ENCODE results near the gene KRTAP5-4. TPM values are rescaled to one million over a fixed set of nuclear protein-coding genes. Genes with fewer than 3 reads are reported as not detected.
"Not testable (repeated sequence)": the region's sequence is repeated elsewhere in the genome, so short reads cannot be mapped to it uniquely, and the experiment has no call there.

KRTAP5-4 gene
- polyA plus RNA-seq, 4 donors = not detected

- WGBS, 3 donors = 58 to 85% (median 77%) methylated on average over 4 to 6 of the region's 8 CpGs
These were observed 43.4 kb upstream of the KRTAP5-4 start for GRCh38 chr11:1665313-1665712.

GRCh38 chr11:1662699-1663283 lies 40.9 kb upstream of the KRTAP5-4 start:
- 65 to 73% (median 70%) methylated on average over 16 to 18 of the region's 18 CpGs for WGBS, 3 donors
- H3K4me1 ChIP-seq (ENCODE audit: control insufficient read depth in 3 of 3, insufficient read depth in 2 of 3, low read depth in 1 of 3, low read length in 2 of 3) = peaks cover 0 to 18% (median 0%) of the 10 kb centered on the region in 3 donors
- not testable (repeated sequence) for H3K27me3 ChIP-seq (ENCODE audit: control insufficient read depth in 3 of 3, insufficient read depth in 3 of 3, low read length in 3 of 3); H3K27ac ChIP-seq (ENCODE audit: low read depth in 1 of 3, low read length in 2 of 3); DNase-seq; H3K4me3 ChIP-seq (ENCODE audit: low read depth in 1 of 3, low read length in 3 of 3); H3K36me3 ChIP-seq (ENCODE audit: control insufficient read depth in 3 of 3, insufficient read depth in 2 of 3, low read depth in 1 of 3, low read length in 3 of 3); H3K9me3 ChIP-seq (ENCODE audit: control insufficient read depth in 2 of 2, insufficient read depth in 1 of 2, low read depth in 1 of 2, low read length in 1 of 2); FAIRE-seq

More at GRCh38 chr11:1665313-1665712, 43.4 kb upstream of the KRTAP5-4 start:
- H3K9me3 ChIP-seq (ENCODE audit: control insufficient read depth in 2 of 2, insufficient read depth in 1 of 2, low read depth in 1 of 2, low read length in 1 of 2) = no peaks in the 10 kb centered on the region
- FAIRE-seq = no peak
- H3K36me3 ChIP-seq (ENCODE audit: control insufficient read depth in 3 of 3, insufficient read depth in 2 of 3, low read depth in 1 of 3, low read length in 3 of 3) = no peaks in the 10 kb centered on the region
- peaks cover 0 to 13% (median 3%) of the 10 kb centered on the region in 3 donors for H3K27me3 ChIP-seq (ENCODE audit: control insufficient read depth in 3 of 3, insufficient read depth in 3 of 3, low read length in 3 of 3)
- H3K4me1 ChIP-seq (ENCODE audit: control insufficient read depth in 3 of 3, insufficient read depth in 2 of 3, low read depth in 1 of 3, low read length in 2 of 3) = peaks cover 0 to 11% (median 0%) of the 10 kb centered on the region in 3 donors
- no peak for DNase-seq
- H3K27ac ChIP-seq (ENCODE audit: low read depth in 1 of 3, low read length in 2 of 3) = no peak overlapping the region
- no peak overlapping the region for H3K4me3 ChIP-seq (ENCODE audit: low read depth in 1 of 3, low read length in 3 of 3)

- not testable (repeated sequence) for H3K9me3 ChIP-seq (ENCODE audit: control insufficient read depth in 2 of 2, insufficient read depth in 1 of 2, low read depth in 1 of 2, low read length in 1 of 2)
These were observed 39.7 kb upstream of the KRTAP5-4 start for GRCh38 chr11:1661454-1662269.

GRCh38 chr11:1660111-1660867 lies 38.4 kb upstream of the KRTAP5-4 start:
- 55 to 72% (median 63%) methylated on average over 22 to 24 of the region's 24 CpGs for WGBS, 3 donors
- peak in 1 of 2 donors; percentile 73 for DNase-seq
- peaks cover 0 to 17% (median 0%) of the 10 kb centered on the region in 3 donors for H3K4me1 ChIP-seq (ENCODE audit: control insufficient read depth in 3 of 3, insufficient read depth in 2 of 3, low read depth in 1 of 3, low read length in 2 of 3)

More at GRCh38 chr11:1661454-1662269, 39.7 kb upstream of the KRTAP5-4 start:
- not testable (repeated sequence) for FAIRE-seq; H3K4me3 ChIP-seq (ENCODE audit: low read depth in 1 of 3, low read length in 3 of 3); H3K36me3 ChIP-seq (ENCODE audit: control insufficient read depth in 3 of 3, insufficient read depth in 2 of 3, low read depth in 1 of 3, low read length in 3 of 3); H3K27me3 ChIP-seq (ENCODE audit: control insufficient read depth in 3 of 3, insufficient read depth in 3 of 3, low read length in 3 of 3); H3K27ac ChIP-seq (ENCODE audit: low read depth in 1 of 3, low read length in 2 of 3); DNase-seq
- peaks cover 0 to 12% (median 0%) of the 10 kb centered on the region in 3 donors for H3K4me1 ChIP-seq (ENCODE audit: control insufficient read depth in 3 of 3, insufficient read depth in 2 of 3, low read depth in 1 of 3, low read length in 2 of 3)
- WGBS, 3 donors = 10 to 45% (median 27%) methylated on average over 18 to 21 of the region's 25 CpGs

GRCh38 chr11:1659506-1659905 lies 37.6 kb upstream of the KRTAP5-4 start:
- peaks cover 0 to 25% (median 0%) of the 10 kb centered on the region in 3 donors for H3K4me1 ChIP-seq (ENCODE audit: control insufficient read depth in 3 of 3, insufficient read depth in 2 of 3, low read depth in 1 of 3, low read length in 2 of 3)
- H3K27me3 ChIP-seq (ENCODE audit: control insufficient read depth in 3 of 3, insufficient read depth in 3 of 3, low read length in 3 of 3) = peaks cover 0 to 3% (median 0%) of the 10 kb centered on the region in 3 donors
- H3K36me3 ChIP-seq (ENCODE audit: control insufficient read depth in 3 of 3, insufficient read depth in 2 of 3, low read depth in 1 of 3, low read length in 3 of 3) = no peaks in the 10 kb centered on the region
- no peak for FAIRE-seq
- 60 to 64% (median 60%) methylated on average over 14 of the region's 14 CpGs for WGBS, 3 donors
- H3K4me3 ChIP-seq (ENCODE audit: low read depth in 1 of 3, low read length in 3 of 3) = no peak overlapping the region
- no peaks in the 10 kb centered on the region for H3K9me3 ChIP-seq (ENCODE audit: control insufficient read depth in 2 of 2, insufficient read depth in 1 of 2, low read depth in 1 of 2, low read length in 1 of 2)
- DNase-seq = no peak
- H3K27ac ChIP-seq (ENCODE audit: low read depth in 1 of 3, low read length in 2 of 3) = no peak overlapping the region

More at GRCh38 chr11:1660111-1660867, 38.4 kb upstream of the KRTAP5-4 start:
- Histone ChIP-seq H3K9me3 (ENCODE audit: control insufficient read depth in 2 of 2, insufficient read depth in 1 of 2, low read depth in 1 of 2, low read length in 1 of 2) (no peaks in the 10 kb centered on the region), H3K27ac (ENCODE audit: low read depth in 1 of 3, low read length in 2 of 3) (no peak overlapping the region), H3K27me3 (ENCODE audit: control insufficient read depth in 3 of 3, insufficient read depth in 3 of 3, low read length in 3 of 3) (peaks cover 0 to 3% (median 0%) of the 10 kb centered on the region in 3 donors), H3K36me3 (ENCODE audit: control insufficient read depth in 3 of 3, insufficient read depth in 2 of 3, low read depth in 1 of 3, low read length in 3 of 3) (no peaks in the 10 kb centered on the region), H3K4me3 (ENCODE audit: low read depth in 1 of 3, low read length in 3 of 3) (no peak overlapping the region)
- FAIRE-seq = no peak

GRCh38 chr11:1656670-1657069 lies 34.7 kb upstream of the KRTAP5-4 start:
- Histone ChIP-seq H3K36me3 (ENCODE audit: control insufficient read depth in 3 of 3, insufficient read depth in 2 of 3, low read depth in 1 of 3, low read length in 3 of 3) (no peaks in the 10 kb centered on the region), H3K27ac (ENCODE audit: low read depth in 1 of 3, low read length in 2 of 3) (no peak overlapping the region), H3K4me1 (ENCODE audit: control insufficient read depth in 3 of 3, insufficient read depth in 2 of 3, low read depth in 1 of 3, low read length in 2 of 3) (peaks cover 0 to 40% (median 0%) of the 10 kb centered on the region in 3 donors), H3K4me3 (ENCODE audit: low read depth in 1 of 3, low read length in 3 of 3) (no peak overlapping the region), H3K9me3 (ENCODE audit: control insufficient read depth in 2 of 2, insufficient read depth in 1 of 2, low read depth in 1 of 2, low read length in 1 of 2) (no peaks in the 10 kb centered on the region), H3K27me3 (ENCODE audit: control insufficient read depth in 3 of 3, insufficient read depth in 3 of 3, low read length in 3 of 3) (peaks cover 0 to 3% (median 0%) of the 10 kb centered on the region in 3 donors)
- no peak for FAIRE-seq
- WGBS, 3 donors = 76 to 89% (median 84%) methylated on average over 7 of the region's 7 CpGs
- DNase-seq = no peak

- Histone ChIP-seq H3K9me3 (ENCODE audit: control insufficient read depth in 2 of 2, insufficient read depth in 1 of 2, low read depth in 1 of 2, low read length in 1 of 2) (no peaks in the 10 kb centered on the region), H3K27me3 (ENCODE audit: control insufficient read depth in 3 of 3, insufficient read depth in 3 of 3, low read length in 3 of 3) (peaks cover 0 to 3% (median 0%) of the 10 kb centered on the region in 3 donors), H3K4me1 (ENCODE audit: control insufficient read depth in 3 of 3, insufficient read depth in 2 of 3, low read depth in 1 of 3, low read length in 2 of 3) (peaks cover 0 to 40% (median 0%) of the 10 kb centered on the region in 3 donors), H3K27ac (ENCODE audit: low read depth in 1 of 3, low read length in 2 of 3) (no peak overlapping the region), H3K36me3 (ENCODE audit: control insufficient read depth in 3 of 3, insufficient read depth in 2 of 3, low read depth in 1 of 3, low read length in 3 of 3) (no peaks in the 10 kb centered on the region), H3K4me3 (ENCODE audit: low read depth in 1 of 3, low read length in 3 of 3) (no peak overlapping the region)
- DNase-seq (no peak), FAIRE-seq (no peak)
- WGBS, 3 donors = 79 to 84% (median 82%) methylated on average over 9 of the region's 9 CpGs
These were observed 34.1 kb upstream of the KRTAP5-4 start for GRCh38 chr11:1656061-1656441.

Data from small intestine (tissue), 7 donors.